Endothelial cell of umbilical vein (primary cell): ENCODE data around the gene ASGR1. TPM values are rescaled to one million over a fixed set of nuclear protein-coding genes. Genes with fewer than 3 reads are reported as not detected.

Experiments
- BruUV-seq: library from RNA; stranded (reverse); fragments of 400-500 nt; replicated peaks from 2 replicates; lab custom pipeline; 2021; lab: Mats Ljungman, UMichigan
- CTCF ChIA-PET: fragments of 300-600, 350-600 bp; sonication (Branson Sonifier 250); formaldehyde crosslinking; loops from one replicate; lab custom pipeline; 2021; ENCODE audit warnings: antibody characterized with exemption, inconsistent platforms; lab: Charles Lee
- POLR2A ChIA-PET: fragments of 300-600, 350-600 bp; sonication (Branson Sonifier 250); formaldehyde crosslinking; loops from one replicate; lab custom pipeline; 2021; ENCODE audit warnings: antibody characterized with exemption, inconsistent platforms; lab: Charles Lee
- DNase-seq: peaks from one replicate; pipeline ENCODE4 v3.0.0-alpha.2; 2011; ENCODE audit warnings: low read depth, low spot score
- FAIRE-seq: peaks from 2 replicates; lab custom pipeline; 2011; peaks lifted over from hg19 to GRCh38; lab: Jason Lieb, UNC
- H2AFZ ChIP-seq: 2 replicates; pipeline ENCODE4 v1.6.0; 2012; ENCODE audit warnings: low read depth, low read length, control low read depth, inconsistent platforms
- H3K27ac ChIP-seq: 2 replicates; pipeline ENCODE4 v1.5.1; 2011; ENCODE audit warnings: low read depth, mild to moderate bottlenecking, control low read depth, low read length, moderate library complexity; ENCODE audit not compliant: insufficient read depth
- H3K27me3 ChIP-seq, 2 experiments: 2 replicates each; pipeline versions ENCODE4 v1.6.0 to v1.6.1; 2011; ENCODE audit warnings: low read length in 2 of 2, mixed read lengths in 1 of 2; ENCODE audit not compliant: control insufficient read depth in 2 of 2, insufficient read depth in 2 of 2
- H3K36me3 ChIP-seq, 2 experiments: 2 replicates in 1 of 2; 3 replicates in 1 of 2; pipeline ENCODE4 v1.5.1; 2011; ENCODE audit warnings: low read length in 2 of 2, mild to moderate bottlenecking in 1 of 2, moderate library complexity in 1 of 2; ENCODE audit not compliant: control insufficient read depth in 2 of 2, insufficient read depth in 2 of 2; ENCODE audit errors: extremely low read depth in 1 of 2
- H3K4me1 ChIP-seq: 3 replicates; pipeline ENCODE4 v1.5.1; 2011; ENCODE audit warnings: mild to moderate bottlenecking, low read length; ENCODE audit not compliant: control insufficient read depth, insufficient read depth; ENCODE audit errors: extremely low read depth
- H3K4me2 ChIP-seq: 2 replicates; pipeline ENCODE4 v1.6.1; 2011; ENCODE audit warnings: low read length, control low read depth, mixed read lengths; ENCODE audit not compliant: insufficient read depth
- H3K4me3 ChIP-seq, 3 experiments: fragments of 200-600 bp in 1 of 3; sonication (generic), shearing (Covaris generic) in 1 of 3; replicated peaks in 1 of 3; 2 replicates each; pipeline ENCODE4 v1.5.1; 2011 to 2016; ENCODE audit warnings: control low read depth in 3 of 3, low read length in 3 of 3, mild to moderate bottlenecking in 2 of 3, inconsistent platforms in 1 of 3, low read depth in 1 of 3, moderate library complexity in 1 of 3; ENCODE audit not compliant: insufficient read depth in 1 of 3
- H3K79me2 ChIP-seq: 2 replicates; pipeline ENCODE4 v1.6.0; 2012; ENCODE audit warnings: low read length, inconsistent platforms; ENCODE audit not compliant: control insufficient read depth, insufficient read depth
- H3K9ac ChIP-seq: replicated peaks from 2 replicates; pipeline ENCODE3; 2011; ENCODE audit warnings: low read length, control low read depth; ENCODE audit not compliant: insufficient read depth; ENCODE audit errors: extremely low read depth
- H3K9me1 ChIP-seq: replicated peaks from 3 replicates; pipeline ENCODE4 v1.6.0; 2011; ENCODE audit warnings: mild to moderate bottlenecking, low read length; ENCODE audit not compliant: control insufficient read depth, insufficient read depth; ENCODE audit errors: extremely low read depth
- H3K9me3 ChIP-seq: replicated peaks from 2 replicates; pipeline ENCODE4 v1.5.1; 2012; ENCODE audit warnings: low read length, inconsistent platforms; ENCODE audit not compliant: control insufficient read depth, insufficient read depth
- H4K20me1 ChIP-seq: replicated peaks from 2 replicates; pipeline ENCODE3; 2011; ENCODE audit warnings: mild to moderate bottlenecking, low read length; ENCODE audit not compliant: control insufficient read depth, insufficient read depth; ENCODE audit errors: extremely low read depth
- EZH2 ChIP-seq: IDR thresholded peaks from 2 replicates; pipeline ENCODE4 v1.6.1; 2012; ENCODE audit warnings: borderline replicate concordance, low read depth, mild to moderate bottlenecking, moderate library complexity, low read length, inconsistent platforms; ENCODE audit not compliant: severe bottlenecking
- FOS ChIP-seq: IDR thresholded peaks from 2 replicates; pipeline ENCODE4 v1.6.1; 2011; ENCODE audit warnings: mild to moderate bottlenecking, low read length, moderate library complexity, borderline replicate concordance; ENCODE audit not compliant: insufficient read depth
- GATA2 ChIP-seq: IDR thresholded peaks from 2 replicates; pipeline ENCODE4 v1.7.0; 2011; ENCODE audit warnings: low read depth, mild to moderate bottlenecking, moderate library complexity, mixed read lengths, low read length; ENCODE audit not compliant: insufficient read length, insufficient read depth
- JUN ChIP-seq: IDR thresholded peaks from 2 replicates; pipeline ENCODE4 v1.6.1; 2011; ENCODE audit warnings: borderline replicate concordance, low read depth; ENCODE audit not compliant: insufficient read length, insufficient read depth
- MAX ChIP-seq: IDR thresholded peaks from 2 replicates; pipeline ENCODE4 v1.6.1; 2011; ENCODE audit not compliant: insufficient read depth, insufficient read length
- MYC ChIP-seq: IDR thresholded peaks from one replicate; pipeline ENCODE4 v1.6.1; 2011; ENCODE audit warnings: mild to moderate bottlenecking, low read depth, low read length
- POLR2A ChIP-seq: IDR thresholded peaks from 2 replicates; pipeline ENCODE4 v1.6.1; 2012; ENCODE audit warnings: low read depth, mild to moderate bottlenecking, control low read depth, low read length
- POLR2AphosphoS5 ChIP-seq: IDR thresholded peaks from 2 replicates; pipeline ENCODE4 v1.6.1; 2012; ENCODE audit warnings: low read depth, mild to moderate bottlenecking, control low read depth, low read length, moderate library complexity; ENCODE audit not compliant: insufficient read depth
- dilution Hi-C: fragments of 300-500 bp; cut with MboI; formaldehyde crosslinking; loops from one replicate; pipeline ENCODE4 v1.15.0; 2019; ENCODE audit warnings: low sequenced_read_pairs; ENCODE audit not compliant: extremely low pct_ligation_motif_present
- intact Hi-C: fragments of 100-400 bp; cut with micrococcal nuclease; formaldehyde crosslinking; loops from one replicate; pipeline ENCODE4 v1.10.0; 2022
- polyA plus RNA-seq, 4 experiments: library from polyadenylated mRNA; depleted of rRNA in 3 of 4; stranded (reverse) in 3 of 4; unstranded in 1 of 4; fragments of >200 nt; gene quantifications; 2 replicates each; pipeline versions ENCODE4 v1.2.1 to v1.2.3, GENCODE V29; 2011 to 2012; ENCODE audit warnings: missing spikeins in 1 of 4
- total RNA-seq: library from RNA; stranded (reverse); gene quantifications from 2 replicates; pipeline ENCODE4 v1.2.3, GENCODE V29; 2021
- TF ChIP-seq, protein P1 (sequence below), 2 donors: IDR thresholded peaks; 1 replicate in 1 of 2; 2 replicates in 1 of 2; pipeline ENCODE4 v1.5.1; 2011; ENCODE audit warnings: low read length in 2 of 2, mild to moderate bottlenecking in 2 of 2, moderate library complexity in 2 of 2, control low read depth in 1 of 2, inconsistent platforms in 1 of 2, low read depth in 1 of 2; ENCODE audit not compliant: insufficient read depth in 1 of 2; ENCODE audit errors: extremely low read depth in 1 of 2

ASGR1 gene
- total and polyA plus RNA-seq, 2 donors (not counting 3 experiments of a cell fraction or from before 2014, with no cell fraction given) = 10.2 to 12.5 TPM

GRCh38 chr17:7195971-7196370, 16.8 kb upstream of the ASGR1 start:
- no peaks in the 10 kb centered on the region for H3K79me2 ChIP-seq
- H3K9me3 ChIP-seq = no peaks in the 10 kb centered on the region
- H3K9me1 ChIP-seq = no peaks in the 10 kb centered on the region
- intact Hi-C loops (no loop called here), dilution Hi-C loops (no loop called here)
- H4K20me1 ChIP-seq = no peaks in the 10 kb centered on the region
- no peak overlapping the region for H3K27ac ChIP-seq
- no peak overlapping the region for H2AFZ ChIP-seq
- FAIRE-seq (no peak), DNase-seq (no peak)
- no TSS peak for BruUV-seq
- H3K27me3 ChIP-seq = no peaks in the 10 kb centered on the region
- CTCF ChIA-PET = no interaction called here
- no peak overlapping the region for H3K9ac ChIP-seq
- H3K4me2 ChIP-seq = no peak overlapping the region
- POLR2A ChIA-PET = no interaction called here
- peaks cover 2 to 31% of the 10 kb centered on the region in 2 experiments for H3K36me3 ChIP-seq
- H3K4me1 ChIP-seq = no peaks in the 10 kb centered on the region
- no peak overlapping the region for H3K4me3 ChIP-seq
- TF ChIP-seq MAX = no peak
- TF ChIP-seq JUN = no peak
- TF ChIP-seq GATA2 = no peak
- TF ChIP-seq POLR2AphosphoS5 = no peak
- TF ChIP-seq EZH2 = no peak
- no peak for TF ChIP-seq FOS
- TF ChIP-seq POLR2A = no peak
- no peak for TF ChIP-seq MYC
- TF ChIP-seq, protein P1, sequence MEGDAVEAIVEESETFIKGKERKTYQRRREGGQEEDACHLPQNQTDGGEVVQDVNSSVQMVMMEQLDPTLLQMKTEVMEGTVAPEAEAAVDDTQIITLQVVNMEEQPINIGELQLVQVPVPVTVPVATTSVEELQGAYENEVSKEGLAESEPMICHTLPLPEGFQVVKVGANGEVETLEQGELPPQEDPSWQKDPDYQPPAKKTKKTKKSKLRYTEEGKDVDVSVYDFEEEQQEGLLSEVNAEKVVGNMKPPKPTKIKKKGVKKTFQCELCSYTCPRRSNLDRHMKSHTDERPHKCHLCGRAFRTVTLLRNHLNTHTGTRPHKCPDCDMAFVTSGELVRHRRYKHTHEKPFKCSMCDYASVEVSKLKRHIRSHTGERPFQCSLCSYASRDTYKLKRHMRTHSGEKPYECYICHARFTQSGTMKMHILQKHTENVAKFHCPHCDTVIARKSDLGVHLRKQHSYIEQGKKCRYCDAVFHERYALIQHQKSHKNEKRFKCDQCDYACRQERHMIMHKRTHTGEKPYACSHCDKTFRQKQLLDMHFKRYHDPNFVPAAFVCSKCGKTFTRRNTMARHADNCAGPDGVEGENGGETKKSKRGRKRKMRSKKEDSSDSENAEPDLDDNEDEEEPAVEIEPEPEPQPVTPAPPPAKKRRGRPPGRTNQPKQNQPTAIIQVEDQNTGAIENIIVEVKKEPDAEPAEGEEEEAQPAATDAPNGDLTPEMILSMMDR (IDR thresholded peaks at IDR 0.05; ENCODE audit: extremely low read depth in 1 of 2, insufficient read depth in 1 of 2, low read depth in 1 of 2, low read length in 2 of 2) = no peak
